Measurements from ENCODE around the gene HIRA. TPM values are rescaled to one million over a fixed set of nuclear protein-coding genes. Genes with fewer than 3 reads are reported as not detected.
A peak's percentile ranks its signal among the peaks of the same experiment; 100 is the strongest.

The HIRA gene
- total RNA-seq, 4 donors from 2014 or later: 18.3 to 29.3 (median 20.3) TPM

DNA sequence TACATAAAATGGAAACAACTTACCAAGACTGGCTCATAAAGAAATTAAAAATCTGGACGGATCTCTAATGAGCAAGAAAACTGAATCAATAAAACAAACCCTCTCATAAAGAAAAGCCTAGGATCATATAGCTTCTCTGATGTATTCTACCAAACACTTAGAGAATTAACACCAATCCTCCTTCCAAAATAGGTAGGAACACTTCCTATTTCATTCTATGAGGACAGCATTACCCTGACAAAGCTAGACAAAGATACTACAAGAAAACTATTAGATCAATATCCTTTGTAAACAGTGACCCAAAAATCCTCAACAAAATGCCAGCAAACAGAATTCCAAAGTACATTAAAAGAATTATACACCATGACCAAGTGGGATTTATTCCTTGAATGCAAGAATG lies 87.1 kb downstream of the HIRA start:
- no peak for DNase-seq
- no peak for TF ChIP-seq EP300 (IDR thresholded peaks at IDR 0.05; ENCODE audit: low read depth)
- no peak for TF ChIP-seq POLR2A (IDR thresholded peaks at IDR 0.05)
- no peak for TF ChIP-seq POLR2AphosphoS5 (IDR thresholded peaks at IDR 0.05)
- in situ Hi-C loops (cut with MboI; ENCODE audit: low pct_ligation_motif_present in 1 of 4, low pct_unique_long_range_greater_than_20kb in 1 of 4, low sequenced_read_pairs in 3 of 4) (no loop called here), intact Hi-C loops (cut with DNase I; ENCODE audit: low total_unique reads) (no loop called here)
- 75 to 78% methylated on average over 1 of the region's 1 CpG for WGBS, 2 donors (ENCODE audit: low coverage in 1 of 2)
- no peak overlapping the region for H3K4me3 ChIP-seq
- H3K4me1 ChIP-seq: no peaks in the 10 kb centered on the region
- H3K36me3 ChIP-seq: peaks cover 0 to 38% (median 7%) of the 10 kb centered on the region in 4 donors
- H3K27ac ChIP-seq: no peak overlapping the region
- no peaks in the 10 kb centered on the region for H3K27me3 ChIP-seq
- H3K9me3 ChIP-seq: no peaks in the 10 kb centered on the region

DNA sequence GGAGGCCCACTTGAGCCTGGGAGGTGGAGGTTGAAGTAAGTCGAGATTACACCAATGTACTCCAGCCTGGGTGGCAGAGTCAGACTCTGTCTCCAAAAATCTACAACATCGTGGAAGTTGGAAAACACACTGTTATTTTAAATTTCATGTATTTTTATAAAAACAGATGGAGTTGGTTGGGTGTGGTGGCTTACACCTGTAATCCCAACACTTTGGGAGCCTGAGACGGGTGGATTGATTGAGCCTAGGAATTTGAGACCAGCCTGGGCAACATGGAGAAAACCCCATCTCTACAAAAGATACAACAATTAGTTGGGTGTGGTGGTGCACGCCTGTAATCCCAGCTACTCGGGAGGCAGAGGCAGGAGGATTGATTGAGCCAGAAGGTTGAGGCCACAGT lies 88.1 kb downstream of the HIRA start:
- Histone ChIP-seq H3K27ac (no peak overlapping the region), H3K27me3 (no peaks in the 10 kb centered on the region), H3K9me3 (peaks cover 1 to 6% of the 10 kb centered on the region in 2 donors), H3K36me3 (peaks cover 0 to 48% (median 12%) of the 10 kb centered on the region in 4 donors), H3K4me3 (no peak overlapping the region), H3K4me1 (no peaks in the 10 kb centered on the region)
- intact Hi-C loops (cut with DNase I; ENCODE audit: low total_unique reads) (no loop called here), in situ Hi-C loops (cut with MboI; ENCODE audit: low pct_ligation_motif_present in 1 of 4, low pct_unique_long_range_greater_than_20kb in 1 of 4, low sequenced_read_pairs in 3 of 4) (no loop called here)
- DNase-seq: no peak
- TF ChIP-seq, protein P1, sequence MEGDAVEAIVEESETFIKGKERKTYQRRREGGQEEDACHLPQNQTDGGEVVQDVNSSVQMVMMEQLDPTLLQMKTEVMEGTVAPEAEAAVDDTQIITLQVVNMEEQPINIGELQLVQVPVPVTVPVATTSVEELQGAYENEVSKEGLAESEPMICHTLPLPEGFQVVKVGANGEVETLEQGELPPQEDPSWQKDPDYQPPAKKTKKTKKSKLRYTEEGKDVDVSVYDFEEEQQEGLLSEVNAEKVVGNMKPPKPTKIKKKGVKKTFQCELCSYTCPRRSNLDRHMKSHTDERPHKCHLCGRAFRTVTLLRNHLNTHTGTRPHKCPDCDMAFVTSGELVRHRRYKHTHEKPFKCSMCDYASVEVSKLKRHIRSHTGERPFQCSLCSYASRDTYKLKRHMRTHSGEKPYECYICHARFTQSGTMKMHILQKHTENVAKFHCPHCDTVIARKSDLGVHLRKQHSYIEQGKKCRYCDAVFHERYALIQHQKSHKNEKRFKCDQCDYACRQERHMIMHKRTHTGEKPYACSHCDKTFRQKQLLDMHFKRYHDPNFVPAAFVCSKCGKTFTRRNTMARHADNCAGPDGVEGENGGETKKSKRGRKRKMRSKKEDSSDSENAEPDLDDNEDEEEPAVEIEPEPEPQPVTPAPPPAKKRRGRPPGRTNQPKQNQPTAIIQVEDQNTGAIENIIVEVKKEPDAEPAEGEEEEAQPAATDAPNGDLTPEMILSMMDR (IDR thresholded peaks at IDR 0.05): no peak
- TF ChIP-seq POLR2AphosphoS5 (IDR thresholded peaks at IDR 0.05): no peak
- no peak for TF ChIP-seq POLR2A (IDR thresholded peaks at IDR 0.05)
- no peak for TF ChIP-seq EP300 (IDR thresholded peaks at IDR 0.05; ENCODE audit: low read depth)
- 96 to 98% methylated on average over 5 of the region's 5 CpGs for WGBS, 2 donors (ENCODE audit: low coverage in 1 of 2)

- Histone ChIP-seq H3K4me1 (peaks cover 0 to 5% (median 1%) of the 10 kb centered on the region in 4 donors), H3K4me3 (no peak overlapping the region), H3K36me3 (peaks cover 0 to 58% (median 14%) of the 10 kb centered on the region in 4 donors), H3K27me3 (no peaks in the 10 kb centered on the region), H3K27ac (no peak overlapping the region), H3K9me3 (peaks cover 6 to 19% of the 10 kb centered on the region in 2 donors)
- WGBS, 2 donors (ENCODE audit: low coverage in 1 of 2): 66 to 67% methylated on average over 3 of the region's 3 CpGs
- DNase-seq: no peak
- in situ Hi-C loops (cut with MboI; ENCODE audit: low pct_ligation_motif_present in 1 of 4, low pct_unique_long_range_greater_than_20kb in 1 of 4, low sequenced_read_pairs in 3 of 4): no loop called here
- intact Hi-C loops (cut with DNase I; ENCODE audit: low total_unique reads): no loop called here
- TF ChIP-seq POLR2AphosphoS5 (IDR thresholded peaks at IDR 0.05): no peak
- TF ChIP-seq EP300 (IDR thresholded peaks at IDR 0.05; ENCODE audit: low read depth): no peak
- TF ChIP-seq, protein P1 (IDR thresholded peaks at IDR 0.05): no peak
- no peak for TF ChIP-seq POLR2A (IDR thresholded peaks at IDR 0.05)
These were observed 90.0 kb downstream of the HIRA start for GRCh38 chr22:19341500-19341899.

DNA sequence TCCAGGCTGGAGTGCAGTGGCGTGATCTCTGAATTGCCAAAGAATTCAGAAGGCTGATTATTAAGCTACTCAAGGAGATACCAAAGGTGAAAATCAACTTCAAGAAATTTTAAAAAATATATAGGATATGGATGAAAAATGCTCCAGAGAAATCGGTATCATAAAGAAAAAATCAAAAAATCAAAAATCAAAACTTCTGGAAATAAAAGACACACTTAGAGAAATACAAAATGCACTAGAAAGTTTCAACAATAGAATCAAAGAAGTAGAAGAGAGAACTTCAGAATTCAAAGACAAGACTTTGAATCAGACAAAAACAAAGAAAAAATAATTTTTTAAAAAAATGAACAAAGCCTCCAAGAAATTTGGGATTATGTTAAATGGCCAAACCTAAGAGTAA lies 94.4 kb downstream of the HIRA start:
- peaks cover 0 to 10% (median 5%) of the 10 kb centered on the region in 4 donors for H3K4me1 ChIP-seq
- H3K4me3 ChIP-seq: no peak overlapping the region
- peaks cover 0 to 76% (median 17%) of the 10 kb centered on the region in 4 donors for H3K36me3 ChIP-seq
- no peak for DNase-seq
- TF ChIP-seq, protein P1 (IDR thresholded peaks at IDR 0.05): no peak
- TF ChIP-seq POLR2A (IDR thresholded peaks at IDR 0.05) (no peak), EP300 (IDR thresholded peaks at IDR 0.05; ENCODE audit: low read depth) (no peak), POLR2AphosphoS5 (IDR thresholded peaks at IDR 0.05) (no peak)
- H3K27ac ChIP-seq: peak overlapping the region in 2 of 4 donors; percentile 63 to 74
- WGBS, 2 donors (ENCODE audit: low coverage in 1 of 2): 100% methylated on average over 2 of the region's 2 CpGs
- intact Hi-C loops (cut with DNase I; ENCODE audit: low total_unique reads) (no loop called here), in situ Hi-C loops (cut with MboI; ENCODE audit: low pct_ligation_motif_present in 1 of 4, low pct_unique_long_range_greater_than_20kb in 1 of 4, low sequenced_read_pairs in 3 of 4) (no loop called here)
- H3K9me3 ChIP-seq: peaks cover 6 to 29% of the 10 kb centered on the region in 2 donors
- no peaks in the 10 kb centered on the region for H3K27me3 ChIP-seq

All from transverse colon (tissue), 4 donors.